NCI-H146 (cell line): ENCODE results near the gene LYZ.

Experiments
- DNase-seq: peaks from one replicate; lab custom pipeline; 2025; lab: John Stamatoyannopoulos, UW

The LYZ gene

DNA sequence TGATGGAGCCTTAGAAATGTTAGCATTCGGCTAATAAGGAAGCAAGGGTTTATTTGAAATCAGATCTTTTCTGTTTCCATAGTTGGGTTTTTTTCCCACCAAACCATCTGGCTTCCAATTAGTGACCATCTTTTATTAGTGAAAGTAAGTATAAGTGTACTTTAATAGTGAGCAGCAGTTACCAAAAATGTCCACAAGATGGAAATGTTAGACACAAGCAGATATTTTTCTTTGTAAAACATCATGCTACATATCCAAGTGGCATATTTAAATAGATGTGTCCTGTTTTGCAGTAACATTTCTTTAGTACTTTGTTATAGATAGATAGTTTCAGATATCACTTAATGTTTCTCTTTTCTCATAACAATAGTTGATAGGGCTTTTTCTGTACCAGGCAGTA, 40.2 kb downstream of the LYZ start:
- peak; percentile 3 for DNase-seq

DNA sequence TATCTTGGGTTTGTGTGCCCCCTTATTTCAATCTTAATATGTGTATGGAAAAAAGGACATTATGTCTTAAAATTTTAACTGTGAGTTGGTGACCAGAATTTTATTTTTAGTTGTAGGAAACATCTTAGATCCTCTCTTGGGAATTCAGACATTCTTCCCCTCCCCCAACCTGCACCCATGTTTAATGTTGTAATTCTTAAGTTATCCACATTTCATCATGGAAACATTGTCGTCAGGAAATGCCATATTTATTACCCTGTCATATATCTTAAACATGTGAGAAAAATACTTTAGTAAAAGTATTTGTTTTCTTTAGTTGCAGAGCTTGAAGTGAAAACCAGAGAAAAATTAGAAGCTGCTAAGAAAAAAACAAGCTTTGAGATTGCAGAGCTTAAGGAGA, 41.6 kb downstream of the LYZ start:
- no peak for DNase-seq

DNA sequence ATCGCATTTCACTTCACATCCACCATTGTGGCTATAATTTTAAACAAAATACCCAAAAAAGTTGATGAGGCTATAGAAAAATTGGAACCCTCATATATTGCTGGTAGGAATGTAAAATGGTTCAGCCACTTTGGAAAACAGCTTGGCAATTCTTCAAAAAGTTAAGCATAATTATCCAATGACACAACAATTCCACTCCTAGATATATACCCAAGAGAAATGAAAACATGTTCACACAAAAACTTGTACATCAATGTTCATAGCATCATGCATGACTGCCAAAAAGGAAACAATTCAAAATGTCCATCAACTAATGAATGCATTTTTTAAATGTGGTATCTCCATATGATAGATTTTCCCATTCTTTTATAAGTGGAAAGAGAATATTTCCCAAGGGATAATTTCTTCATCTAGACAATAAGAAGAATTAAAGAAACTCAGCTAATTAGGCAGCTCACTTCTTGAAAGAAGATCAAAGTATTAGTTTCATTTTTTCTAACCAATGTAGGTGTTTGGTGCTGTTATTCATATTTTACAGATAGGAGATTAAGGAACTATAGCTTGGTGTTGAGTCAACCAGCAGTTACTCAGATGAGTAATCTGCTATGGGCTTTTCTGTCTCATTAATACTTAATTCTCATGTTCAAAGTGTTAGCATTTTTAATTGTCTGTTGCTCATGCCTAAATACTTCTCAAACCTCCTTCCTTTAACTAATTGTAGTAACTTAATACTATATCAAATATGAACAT, 44.2 kb downstream of the LYZ start:
- no peak for DNase-seq

DNA sequence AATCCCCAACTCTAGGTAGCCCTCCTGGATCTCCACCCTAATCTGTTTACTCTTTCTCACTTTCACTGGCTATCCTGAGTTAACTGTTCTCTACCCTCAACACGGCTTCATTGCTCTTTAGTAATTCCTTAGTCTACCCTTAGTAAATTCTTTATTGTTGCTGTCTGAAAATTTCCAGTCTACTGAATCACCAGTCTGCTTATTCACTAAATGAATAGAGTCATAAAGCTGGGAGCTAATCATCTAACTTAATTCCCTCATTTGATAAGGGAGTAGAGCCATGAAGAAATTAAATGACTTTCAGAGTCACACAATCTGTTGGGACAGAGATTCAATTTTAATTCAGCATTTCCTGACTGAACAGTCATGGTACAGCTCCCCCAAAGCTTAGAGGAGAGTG, 47.9 kb downstream of the LYZ start:
- no peak for DNase-seq

DNA sequence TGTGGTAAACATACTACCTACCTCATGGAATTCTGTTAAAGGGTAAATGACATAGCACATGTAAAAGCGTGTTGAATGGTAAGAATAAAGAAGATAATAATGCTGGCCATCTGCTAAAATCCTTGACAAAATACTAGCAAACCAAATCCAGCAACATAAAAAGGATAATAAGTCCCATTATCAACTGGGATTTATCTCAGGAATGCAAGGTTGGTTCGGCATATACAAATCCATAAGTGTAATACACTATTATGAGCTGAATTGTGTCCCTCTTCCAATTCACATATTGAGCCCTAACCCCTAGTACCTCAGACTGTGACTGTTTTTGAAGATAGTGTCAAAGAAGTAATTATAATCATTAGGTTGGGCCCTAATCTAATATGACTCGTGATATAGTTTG, 48.8 kb downstream of the LYZ start:
- DNase-seq, result no peak

DNA sequence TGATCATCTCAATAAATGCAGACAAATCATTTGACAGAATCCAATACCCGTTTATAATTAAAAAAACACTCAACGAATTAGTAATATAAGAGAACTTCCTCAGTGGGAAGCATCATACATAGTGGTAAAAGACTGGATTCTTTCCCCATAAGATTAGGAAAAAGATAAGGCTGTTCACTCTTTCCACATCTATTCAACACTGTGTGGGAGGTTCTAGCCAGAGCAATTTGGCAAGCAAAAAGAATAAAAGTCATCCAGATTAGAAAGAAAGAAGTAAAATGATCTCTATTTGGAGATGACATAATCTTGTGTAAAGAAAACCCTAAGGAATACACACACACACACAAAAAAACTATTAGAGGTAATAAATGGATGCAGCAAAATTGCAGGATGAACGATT, 49.8 kb downstream of the LYZ start:
- no peak for DNase-seq

DNA sequence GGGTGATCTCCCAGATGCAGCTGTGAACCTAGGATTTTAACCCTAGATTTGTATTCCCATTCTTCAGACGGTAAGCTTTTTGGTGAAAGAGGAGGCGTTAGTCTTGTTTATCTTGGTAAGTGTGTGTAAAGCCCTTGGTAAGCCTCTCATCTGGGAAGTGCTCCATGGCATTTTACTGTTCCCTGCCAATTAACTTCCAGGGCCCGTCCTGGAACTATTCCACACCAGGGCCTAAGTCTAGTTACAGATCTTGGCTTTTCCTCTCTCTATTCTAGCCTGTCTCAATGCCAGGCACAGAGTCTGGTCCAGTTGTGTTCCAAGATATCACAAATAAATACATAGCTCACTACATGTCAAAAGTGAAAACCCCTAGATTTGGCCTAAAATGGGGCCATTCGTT, 53.8 kb downstream of the LYZ start:
- DNase-seq, result no peak
